ENCODE measurements around the gene PRSS3.
"Not testable (repeated sequence)": the region's sequence is repeated elsewhere in the genome, so short reads cannot be mapped to it uniquely, and the experiment has no call there.

PRSS3 gene

GRCh38 chr9:33818847-33819500 lies 23.6 kb downstream of the PRSS3 start:
- H2AFZ ChIP-seq (ENCODE audit: low read length): no peak overlapping the region
- H3K14ac ChIP-seq (ENCODE audit: low read length): no peak overlapping the region
- peaks cover 0 to 20% of the 10 kb centered on the region in 2 donors for H3K36me3 ChIP-seq (replicated peaks in 1 of 2; ENCODE audit: control insufficient read depth in 2 of 2, insufficient read depth in 2 of 2, low read length in 2 of 2)
- no peak overlapping the region for H2BK12ac ChIP-seq (ENCODE audit: low read length)
- H2BK5ac ChIP-seq (ENCODE audit: low read length): no peak overlapping the region
- no CpG with 5 or more reads among the region's 4 CpGs for WGBS, 2 donors (ENCODE audit: extremely low coverage in 2 of 2, insufficient read length in 2 of 2, insufficient replicate concordance in 1 of 2)
- no peak overlapping the region for H4K91ac ChIP-seq (ENCODE audit: low read depth, low read length, poor library complexity)
- no peaks in the 10 kb centered on the region for H3K27me3 ChIP-seq (ENCODE audit: control insufficient read depth in 3 of 3, insufficient read depth in 3 of 3, low read depth in 1 of 3, low read length in 3 of 3)
- peak overlapping the region; percentile 71 for H3K4me2 ChIP-seq (ENCODE audit: insufficient read depth, low read length, poor library complexity, severe bottlenecking)
- DNase-seq (ENCODE audit: low spot score): no peak
- no peak overlapping the region for H3K4ac ChIP-seq (ENCODE audit: low read length)
- H2AK5ac ChIP-seq (ENCODE audit: low read depth, low read length): no peak overlapping the region
- no peak overlapping the region for H3K18ac ChIP-seq (ENCODE audit: low read length)
- H3K9ac ChIP-seq (ENCODE audit: low read depth, low read length, poor library complexity): no peak overlapping the region
- peak overlapping the region; percentile 99 for H3K27ac ChIP-seq (replicated peaks; ENCODE audit: low read length)
- H3K4me3 ChIP-seq (ENCODE audit: low read length in 2 of 2): peak overlapping the region; percentile 65 to 87
- no peak overlapping the region for H3K23ac ChIP-seq (ENCODE audit: low read depth, low read length, poor library complexity)
- H4K8ac ChIP-seq (ENCODE audit: low read depth, low read length): no peak overlapping the region
- H2BK15ac ChIP-seq (ENCODE audit: low read length): no peak overlapping the region
- H2BK120ac ChIP-seq (ENCODE audit: low read depth, low read length): no peak overlapping the region
- peaks cover 4 to 10% of the 10 kb centered on the region in 2 donors for H3K4me1 ChIP-seq (ENCODE audit: control insufficient read depth in 2 of 2, insufficient read depth in 1 of 2, low read depth in 1 of 2, low read length in 2 of 2)
- H3K9me3 ChIP-seq (replicated peaks in 1 of 2; ENCODE audit: control insufficient read depth in 2 of 2, insufficient read depth in 1 of 2, low read depth in 1 of 2, low read length in 2 of 2): peaks cover 0 to 4% of the 10 kb centered on the region in 2 donors
- no peaks in the 10 kb centered on the region for H3K79me1 ChIP-seq (ENCODE audit: low read depth, low read length)

GRCh38 chr9:33820231-33820745 lies 24.9 kb downstream of the PRSS3 start:
- Histone ChIP-seq H2AFZ (ENCODE audit: low read length) (no peak overlapping the region), H4K8ac (ENCODE audit: low read depth, low read length) (no peak overlapping the region), H3K4ac (ENCODE audit: low read length) (no peak overlapping the region), H3K79me1 (ENCODE audit: low read depth, low read length) (no peaks in the 10 kb centered on the region), H2AK5ac (ENCODE audit: low read depth, low read length) (no peak overlapping the region), H2BK15ac (ENCODE audit: low read length) (no peak overlapping the region), H3K18ac (ENCODE audit: low read length) (no peak overlapping the region), H3K4me2 (ENCODE audit: insufficient read depth, low read length, poor library complexity, severe bottlenecking) (no peak overlapping the region), H4K91ac (ENCODE audit: low read depth, low read length, poor library complexity) (no peak overlapping the region), H2BK120ac (ENCODE audit: low read depth, low read length) (no peak overlapping the region), H3K27me3 (ENCODE audit: control insufficient read depth in 3 of 3, insufficient read depth in 3 of 3, low read depth in 1 of 3, low read length in 3 of 3) (no peaks in the 10 kb centered on the region), H3K9me3 (replicated peaks in 1 of 2; ENCODE audit: control insufficient read depth in 2 of 2, insufficient read depth in 1 of 2, low read depth in 1 of 2, low read length in 2 of 2) (peaks cover 0 to 5% of the 10 kb centered on the region in 2 donors), H3K27ac (replicated peaks; ENCODE audit: low read length) (no peak overlapping the region), H2BK12ac (ENCODE audit: low read length) (no peak overlapping the region), H3K36me3 (replicated peaks in 1 of 2; ENCODE audit: control insufficient read depth in 2 of 2, insufficient read depth in 2 of 2, low read length in 2 of 2) (peaks cover 0 to 26% of the 10 kb centered on the region in 2 donors), H3K4me3 (ENCODE audit: low read length in 2 of 2) (peak overlapping the region in 1 of 2 donors; percentile 65), H3K23ac (ENCODE audit: low read depth, low read length, poor library complexity) (no peak overlapping the region), H3K9ac (ENCODE audit: low read depth, low read length, poor library complexity) (no peak overlapping the region), H3K4me1 (ENCODE audit: control insufficient read depth in 2 of 2, insufficient read depth in 1 of 2, low read depth in 1 of 2, low read length in 2 of 2) (peaks cover 4 to 10% of the 10 kb centered on the region in 2 donors), H2BK5ac (ENCODE audit: low read length) (no peak overlapping the region), H3K14ac (ENCODE audit: low read length) (no peak overlapping the region)
- no peak for DNase-seq (ENCODE audit: low spot score)
- no CpG with 5 or more reads among the region's 4 CpGs for WGBS, 2 donors (ENCODE audit: extremely low coverage in 2 of 2, insufficient read length in 2 of 2, insufficient replicate concordance in 1 of 2)

GRCh38 chr9:33823801-33824200 lies 28.4 kb downstream of the PRSS3 start:
- no peak overlapping the region for H3K18ac ChIP-seq (ENCODE audit: low read length)
- peaks cover 0 to 5% of the 10 kb centered on the region in 2 donors for H3K4me1 ChIP-seq (ENCODE audit: control insufficient read depth in 2 of 2, insufficient read depth in 1 of 2, low read depth in 1 of 2, low read length in 2 of 2)
- DNase-seq (ENCODE audit: low spot score): no peak
- no peak overlapping the region for H3K4ac ChIP-seq (ENCODE audit: low read length)
- no peaks in the 10 kb centered on the region for H3K79me1 ChIP-seq (ENCODE audit: low read depth, low read length)
- no peak overlapping the region for H2BK120ac ChIP-seq (ENCODE audit: low read depth, low read length)
- H3K9ac ChIP-seq (ENCODE audit: low read depth, low read length, poor library complexity): no peak overlapping the region
- H2AK5ac ChIP-seq (ENCODE audit: low read depth, low read length): no peak overlapping the region
- H2BK12ac ChIP-seq (ENCODE audit: low read length): no peak overlapping the region
- H3K9me3 ChIP-seq (replicated peaks in 1 of 2; ENCODE audit: control insufficient read depth in 2 of 2, insufficient read depth in 1 of 2, low read depth in 1 of 2, low read length in 2 of 2): peaks cover 0 to 5% of the 10 kb centered on the region in 2 donors
- no peak overlapping the region for H3K4me2 ChIP-seq (ENCODE audit: insufficient read depth, low read length, poor library complexity, severe bottlenecking)
- no peak overlapping the region for H3K4me3 ChIP-seq (ENCODE audit: low read length in 2 of 2)
- H4K8ac ChIP-seq (ENCODE audit: low read depth, low read length): no peak overlapping the region
- H2BK15ac ChIP-seq (ENCODE audit: low read length): no peak overlapping the region
- no peak overlapping the region for H3K14ac ChIP-seq (ENCODE audit: low read length)
- no CpG with 5 or more reads among the region's 3 CpGs for WGBS, 2 donors (ENCODE audit: extremely low coverage in 2 of 2, insufficient read length in 2 of 2, insufficient replicate concordance in 1 of 2)
- H4K91ac ChIP-seq (ENCODE audit: low read depth, low read length, poor library complexity): no peak overlapping the region
- peaks cover 0 to 46% of the 10 kb centered on the region in 2 donors for H3K36me3 ChIP-seq (replicated peaks in 1 of 2; ENCODE audit: control insufficient read depth in 2 of 2, insufficient read depth in 2 of 2, low read length in 2 of 2)
- H3K23ac ChIP-seq (ENCODE audit: low read depth, low read length, poor library complexity): no peak overlapping the region
- no peaks in the 10 kb centered on the region for H3K27me3 ChIP-seq (ENCODE audit: control insufficient read depth in 3 of 3, insufficient read depth in 3 of 3, low read depth in 1 of 3, low read length in 3 of 3)
- no peak overlapping the region for H2BK5ac ChIP-seq (ENCODE audit: low read length)
- H2AFZ ChIP-seq (ENCODE audit: low read length): no peak overlapping the region
- H3K27ac ChIP-seq (replicated peaks; ENCODE audit: low read length): no peak overlapping the region

- not testable (repeated sequence) for H2BK120ac ChIP-seq (ENCODE audit: low read depth, low read length); H2AFZ ChIP-seq (ENCODE audit: low read length); H3K4me1 ChIP-seq (ENCODE audit: control insufficient read depth in 2 of 2, insufficient read depth in 1 of 2, low read depth in 1 of 2, low read length in 2 of 2); H3K23ac ChIP-seq (ENCODE audit: low read depth, low read length, poor library complexity); H3K27me3 ChIP-seq (ENCODE audit: control insufficient read depth in 3 of 3, insufficient read depth in 3 of 3, low read depth in 1 of 3, low read length in 3 of 3); H3K79me1 ChIP-seq (ENCODE audit: low read depth, low read length); H2BK12ac ChIP-seq (ENCODE audit: low read length); H3K18ac ChIP-seq (ENCODE audit: low read length); H3K9ac ChIP-seq (ENCODE audit: low read depth, low read length, poor library complexity); H2BK15ac ChIP-seq (ENCODE audit: low read length); H2BK5ac ChIP-seq (ENCODE audit: low read length); H4K91ac ChIP-seq (ENCODE audit: low read depth, low read length, poor library complexity); H3K27ac ChIP-seq (replicated peaks; ENCODE audit: low read length); H2AK5ac ChIP-seq (ENCODE audit: low read depth, low read length); H3K4ac ChIP-seq (ENCODE audit: low read length); DNase-seq (ENCODE audit: low spot score); H3K9me3 ChIP-seq (replicated peaks in 1 of 2; ENCODE audit: control insufficient read depth in 2 of 2, insufficient read depth in 1 of 2, low read depth in 1 of 2, low read length in 2 of 2); H4K8ac ChIP-seq (ENCODE audit: low read depth, low read length); H3K4me2 ChIP-seq (ENCODE audit: insufficient read depth, low read length, poor library complexity, severe bottlenecking); H3K4me3 ChIP-seq (ENCODE audit: low read length in 2 of 2); H3K14ac ChIP-seq (ENCODE audit: low read length)
- no CpG with 5 or more reads among the region's 11 CpGs for WGBS, 2 donors (ENCODE audit: extremely low coverage in 2 of 2, insufficient read length in 2 of 2, insufficient replicate concordance in 1 of 2)
- peaks cover 0 to 52% of the 10 kb centered on the region in 2 donors for H3K36me3 ChIP-seq (replicated peaks in 1 of 2; ENCODE audit: control insufficient read depth in 2 of 2, insufficient read depth in 2 of 2, low read length in 2 of 2)
Measured at GRCh38 chr9:33827285-33827684, 31.9 kb downstream of the PRSS3 start.

Data from neuronal stem cell (in vitro differentiated cells).